Stomach (tissue), 9 donors: ENCODE measurements around the gene MYO9A. TPM values are rescaled to one million over a fixed set of nuclear protein-coding genes. Genes with fewer than 3 reads are reported as not detected.
A peak's percentile ranks its signal among the peaks of the same experiment; 100 is the strongest.
"Not testable (repeated sequence)": the region's sequence is repeated elsewhere in the genome, so short reads cannot be mapped to it uniquely, and the experiment has no call there.

ENCODE experiments used
- DNase-seq, 2 donors: peaks; one replicate each; pipeline versions ENCODE4 v3.0.0 to v3.0.0-alpha.2; 2013 to 2019
- H3K27ac ChIP-seq, 5 donors: fragments of 200-600 bp in 4 of 5; sonication (generic) in 4 of 5; one replicate each; pipeline ENCODE4 v1.5.1; 2013 to 2019; ENCODE audit warnings: mild to moderate bottlenecking in 1 of 5, moderate library complexity in 1 of 5
- H3K27me3 ChIP-seq, 3 donors: fragments of 200-600 bp; sonication (generic); one replicate each; pipeline ENCODE4 v1.5.1; 2017 to 2019; ENCODE audit warnings: mixed run types in 1 of 3
- H3K36me3 ChIP-seq, 4 donors: fragments of 200-600 bp; sonication (generic); 1 replicate in 3 of 4; 2 replicates in 1 of 4; pipeline ENCODE4 v1.5.1; 2016 to 2019
- H3K4me1 ChIP-seq, 4 donors: fragments of 200-600 bp; sonication (generic); one replicate each; pipeline ENCODE4 v1.5.1; 2016 to 2019
- H3K4me3 ChIP-seq, 4 donors: fragments of 200-600 bp; sonication (generic) in 3 of 4; one replicate each; pipeline ENCODE4 v1.5.1; 2016 to 2019; ENCODE audit warnings: mild to moderate bottlenecking in 1 of 4
- H3K9me3 ChIP-seq, 4 donors: fragments of 200-600 bp; sonication (generic); one replicate each; pipeline ENCODE4 v1.5.1; 2016 to 2019
- CTCF ChIP-seq, 7 experiments: fragments of 450-650 bp in 4 of 7; fragments of 200-600 bp in 3 of 7; sonication (generic) in 3 of 7; IDR thresholded peaks; one replicate each; pipeline ENCODE4 v1.5.1; 2016 to 2019; ENCODE audit warnings: antibody characterized with exemption in 7 of 7, control low read depth in 2 of 7, mild to moderate bottlenecking in 1 of 7
- EP300 ChIP-seq: sonication (generic); formaldehyde crosslinking; IDR thresholded peaks from one replicate; pipeline ENCODE4 v1.6.1; 2017; ENCODE audit warnings: antibody characterized with exemption
- POLR2A ChIP-seq, 4 donors: fragments of 450-650 bp; IDR thresholded peaks; one replicate each; pipeline ENCODE4 v1.6.1; 2016; ENCODE audit warnings: antibody characterized with exemption in 4 of 4, control low read depth in 2 of 4, mild to moderate bottlenecking in 1 of 4, moderate library complexity in 1 of 4
- POLR2AphosphoS5 ChIP-seq, 3 donors: sonication (generic); formaldehyde crosslinking; IDR thresholded peaks; one replicate each; pipeline ENCODE4 v1.6.1; 2016; ENCODE audit warnings: antibody characterized with exemption in 3 of 3
- WGBS, 5 donors: extraction: QIAGEN DNeasy Blood & Tissue Kit in 3 of 5; methylation state at CpG; one replicate each; pipeline versions ENCODE4 v1.1.5 to v1.1.7; 2013 to 2018; 5-methylcytosine and 5-hydroxymethylcytosine counted together
- intact Hi-C: fragments of 100-400 bp; cut with DNase I; formaldehyde crosslinking; loops from one replicate; pipeline ENCODE4 v1.15.1; 2023; ENCODE audit warnings: low total_unique reads
- polyA plus RNA-seq, 3 donors: library from polyadenylated mRNA; stranded (reverse); fragments of 200-250 nt; gene quantifications; one replicate each; pipeline ENCODE4 v1.2.3, GENCODE V29; 2013
- total RNA-seq, 5 donors: library from RNA; depleted of rRNA; stranded (reverse); fragments of >200 nt; gene quantifications; one replicate each; pipeline versions ENCODE4 v1.1.0 to v1.2.3, GENCODE V29; 2014 to 2016
- donor health status: healthy with polysubstance abuse.
- donor health status: Bipolar disorder and iron deficiency.
- donor health status: healthy.

MYO9A gene
- total and polyA plus RNA-seq, 8 donors, result 2.2 to 120 (median 39.0) TPM

- Histone ChIP-seq H3K27ac (no peak overlapping the region), H3K9me3 (no peaks in the 10 kb centered on the region), H3K27me3 (no peaks in the 10 kb centered on the region), H3K4me3 (no peak overlapping the region), H3K36me3 (peaks cover 0 to 38% (median 22%) of the 10 kb centered on the region in 4 donors), H3K4me1 (peaks cover 0 to 23% (median 6%) of the 10 kb centered on the region in 4 donors)
- intact Hi-C loops, result no loop called here
- 51 to 74% (median 57%) methylated on average over 2 of the region's 2 CpGs for WGBS, 5 donors
- peak; percentile 46 to 64 for DNase-seq
- TF ChIP-seq CTCF (IDR thresholded peaks at IDR 0.05) (no peak), POLR2A (IDR thresholded peaks at IDR 0.05) (no peak), EP300 (no peak), POLR2AphosphoS5 (IDR thresholded peaks at IDR 0.05) (no peak)
Observed at GRCh38 chr15:72009222-72009621, 108.7 kb downstream of the MYO9A start.

- no peak overlapping the region for H3K4me3 ChIP-seq
Observed at GRCh38 chr15:72006382-72006781, 111.6 kb downstream of the MYO9A start.

GRCh38 chr15:72005483-72005882 is 112.5 kb downstream of the MYO9A start:
- Histone ChIP-seq H3K27me3 (no peaks in the 10 kb centered on the region), H3K4me1 (peaks cover 0 to 12% (median 2%) of the 10 kb centered on the region in 4 donors), H3K4me3 (no peak overlapping the region), H3K27ac (no peak overlapping the region), H3K9me3 (no peaks in the 10 kb centered on the region), H3K36me3 (peaks cover 0 to 43% (median 32%) of the 10 kb centered on the region in 4 donors)
- intact Hi-C loops, result no loop called here
- TF ChIP-seq POLR2AphosphoS5 (IDR thresholded peaks at IDR 0.05), result no peak
- TF ChIP-seq EP300, result no peak
- no peak for TF ChIP-seq CTCF (IDR thresholded peaks at IDR 0.05)
- TF ChIP-seq POLR2A (IDR thresholded peaks at IDR 0.05), result no peak
- no peak for DNase-seq
- whole genome bisulfite sequencing, 5 donors, result 49 to 83% (median 62%) methylated on average over 3 of the region's 3 CpGs

More at GRCh38 chr15:72006382-72006781, 111.6 kb downstream of the MYO9A start:
- Histone ChIP-seq H3K27me3 (no peaks in the 10 kb centered on the region), H3K36me3 (peaks cover 0 to 43% (median 32%) of the 10 kb centered on the region in 4 donors), H3K4me1 (peaks cover 0 to 19% (median 2%) of the 10 kb centered on the region in 4 donors), H3K27ac (no peak overlapping the region), H3K9me3 (no peaks in the 10 kb centered on the region)
- no peak for DNase-seq
- TF ChIP-seq POLR2AphosphoS5 (IDR thresholded peaks at IDR 0.05), result no peak
- no peak for TF ChIP-seq CTCF (IDR thresholded peaks at IDR 0.05)
- TF ChIP-seq EP300, result no peak
- TF ChIP-seq POLR2A (IDR thresholded peaks at IDR 0.05), result no peak
- intact Hi-C loops, result no loop called here
- 91 to 99% (median 95%) methylated on average over 4 of the region's 4 CpGs for WGBS, 5 donors

GRCh38 chr15:71999807-72000206 is 118.1 kb downstream of the MYO9A start:
- H3K27me3 ChIP-seq, result no peaks in the 10 kb centered on the region
- intact Hi-C loops, result no loop called here
- H3K9me3 ChIP-seq, result no peaks in the 10 kb centered on the region
- no peak overlapping the region for H3K27ac ChIP-seq
- 84 to 96% (median 90%) methylated on average over 1 of the region's 1 CpG for WGBS, 5 donors
- H3K4me1 ChIP-seq, result no peaks in the 10 kb centered on the region
- no peak overlapping the region for H3K4me3 ChIP-seq
- H3K36me3 ChIP-seq, result peaks cover 6 to 28% (median 28%) of the 10 kb centered on the region in 4 donors
- no peak for DNase-seq
- no peak for TF ChIP-seq POLR2A (IDR thresholded peaks at IDR 0.05)

- H3K4me1 ChIP-seq, H3K27ac ChIP-seq, H3K9me3 ChIP-seq, H3K4me3 ChIP-seq, DNase-seq, intact Hi-C loops, H3K27me3 ChIP-seq: not testable (repeated sequence)
- H3K36me3 ChIP-seq, result peaks cover 6 to 33% (median 28%) of the 10 kb centered on the region in 4 donors
- WGBS, 5 donors, result 86 to 100% (median 98%) methylated on average over 5 to 6 of the region's 6 CpGs
Observed at GRCh38 chr15:71998717-71999116, 119.2 kb downstream of the MYO9A start.
